Muscle of back (tissue), 11 donors: ENCODE results near the gene SEMA3B. TPM values are rescaled to one million over a fixed set of nuclear protein-coding genes. Genes with fewer than 3 reads are reported as not detected.

Source experiments
- DNase-seq, 3 donors: peaks; one replicate each; pipeline versions ENCODE4 v3.0.0 to v3.0.0-alpha.2; 2013
- polyA plus RNA-seq, 10 donors: library from polyadenylated mRNA; unstranded; fragments of 120-200 nt; gene quantifications; one replicate each; pipeline ENCODE4 v1.2.1, GENCODE V29; 2013; ENCODE audit not compliant: insufficient read length in 10 of 10

Gene SEMA3B
- polyA plus RNA-seq, 10 donors, result 25.1 to 59.2 (median 42.0) TPM

DNA sequence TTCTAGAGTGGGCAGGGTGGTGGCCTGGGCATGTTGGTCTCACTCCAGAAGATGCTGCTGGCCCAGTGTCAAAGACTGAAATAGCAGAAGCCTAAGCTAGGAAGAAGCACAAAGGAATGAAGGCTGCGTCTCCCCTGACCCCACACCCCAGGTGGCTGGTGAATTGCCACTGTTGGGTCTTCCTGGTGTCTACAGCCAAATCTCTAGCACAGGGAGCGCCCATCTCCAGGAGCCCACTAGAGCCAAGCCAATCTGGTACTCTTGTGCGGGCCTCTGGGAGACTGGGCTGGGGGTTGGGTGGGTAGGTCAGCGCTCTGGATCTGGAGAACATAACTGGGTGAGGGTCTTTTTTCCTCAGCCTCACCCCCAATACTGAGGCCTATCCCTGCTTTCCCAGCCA is 58.2 kb downstream of the SEMA3B start:
- no peak for DNase-seq

Other genes starting within 250 kb of the SEMA3B start
- gene RBM5, start 180.2 kb upstream of the SEMA3B start, polyA plus RNA-seq, result 100 to 1,000 TPM; 113 to 245 (median 144) TPM
- 10 to 100 TPM in 9 of 10 donors, 1 to 10 TPM in 1; 9.5 to 38.2 (median 11.4) TPM for gene SEMA3F, start 113.8 kb upstream of the SEMA3B start, polyA plus RNA-seq
- under 1 TPM in 1 of 10 donors, not detected in 9; 0.31 TPM for gene GNAT1, start 77.5 kb upstream of the SEMA3B start, polyA plus RNA-seq
- gene SLC38A3, start 63.9 kb upstream of the SEMA3B start, polyA plus RNA-seq, result 1 to 10 TPM in 9 of 10 donors, under 1 TPM in 1; 0.98 to 4.6 (median 2.4) TPM
- 100 to 1,000 TPM; 160 to 205 (median 182) TPM for gene GNAI2, start 32.9 kb upstream of the SEMA3B start, polyA plus RNA-seq
- gene LSMEM2, start 9.9 kb downstream of the SEMA3B start, polyA plus RNA-seq, result 10 to 100 TPM; 13.8 to 39.2 (median 30.1) TPM
- 10 to 100 TPM; 32.0 to 54.6 (median 50.2) TPM for gene IFRD2, start 23.3 kb downstream of the SEMA3B start, polyA plus RNA-seq
- 1 to 10 TPM; 1.2 to 2.4 (median 1.9) TPM for gene HYAL3, start 30.3 kb downstream of the SEMA3B start, polyA plus RNA-seq
- gene NAA80, start 30.3 kb downstream of the SEMA3B start, polyA plus RNA-seq, result 1 to 10 TPM; 4.8 to 7.2 (median 6.3) TPM
- 1 to 10 TPM; 1.0 to 3.6 (median 2.0) TPM for gene HYAL1, start 34.4 kb downstream of the SEMA3B start, polyA plus RNA-seq
- gene HYAL2, start 53.6 kb downstream of the SEMA3B start, polyA plus RNA-seq, result 10 to 100 TPM; 29.1 to 52.0 (median 36.9) TPM
- gene TUSC2, start 59.1 kb downstream of the SEMA3B start, polyA plus RNA-seq, result 10 to 100 TPM; 14.3 to 20.2 (median 15.9) TPM
- gene RASSF1, start 71.7 kb downstream of the SEMA3B start, polyA plus RNA-seq, result 10 to 100 TPM; 31.3 to 43.2 (median 34.4) TPM
- gene ZMYND10, start 76.6 kb downstream of the SEMA3B start, polyA plus RNA-seq, result 1 to 10 TPM in 4 of 10 donors, under 1 TPM in 6; 0.60 to 1.7 (median 0.93) TPM
- gene NPRL2, start 81.6 kb downstream of the SEMA3B start, polyA plus RNA-seq, result 10 to 100 TPM; 16.9 to 23.2 (median 18.9) TPM
- 10 to 100 TPM in 1 of 10 donors, 1 to 10 TPM in 9; 5.9 to 10.2 (median 7.0) TPM for gene CYB561D2, start 81.7 kb downstream of the SEMA3B start, polyA plus RNA-seq
- gene TMEM115, start 90.4 kb downstream of the SEMA3B start, polyA plus RNA-seq, result 10 to 100 TPM; 18.5 to 30.8 (median 23.4) TPM
- 10 to 100 TPM in 1 of 10 donors, 1 to 10 TPM in 9; 3.6 to 11.0 (median 5.7) TPM for gene CACNA2D2, start 234.5 kb downstream of the SEMA3B start, polyA plus RNA-seq